HG03520 (cell line): Measurements from ENCODE around the gene AGPAT3.

ENCODE experiments used
- ATAC-seq: cut with Tn5 transposase; IDR thresholded peaks from one replicate; pipeline ENCODE4 v1.9.1; 2021; ENCODE audit warnings: mild to moderate bottlenecking, moderate library complexity; ENCODE audit not compliant: unreplicated experiment

The AGPAT3 gene

DNA sequence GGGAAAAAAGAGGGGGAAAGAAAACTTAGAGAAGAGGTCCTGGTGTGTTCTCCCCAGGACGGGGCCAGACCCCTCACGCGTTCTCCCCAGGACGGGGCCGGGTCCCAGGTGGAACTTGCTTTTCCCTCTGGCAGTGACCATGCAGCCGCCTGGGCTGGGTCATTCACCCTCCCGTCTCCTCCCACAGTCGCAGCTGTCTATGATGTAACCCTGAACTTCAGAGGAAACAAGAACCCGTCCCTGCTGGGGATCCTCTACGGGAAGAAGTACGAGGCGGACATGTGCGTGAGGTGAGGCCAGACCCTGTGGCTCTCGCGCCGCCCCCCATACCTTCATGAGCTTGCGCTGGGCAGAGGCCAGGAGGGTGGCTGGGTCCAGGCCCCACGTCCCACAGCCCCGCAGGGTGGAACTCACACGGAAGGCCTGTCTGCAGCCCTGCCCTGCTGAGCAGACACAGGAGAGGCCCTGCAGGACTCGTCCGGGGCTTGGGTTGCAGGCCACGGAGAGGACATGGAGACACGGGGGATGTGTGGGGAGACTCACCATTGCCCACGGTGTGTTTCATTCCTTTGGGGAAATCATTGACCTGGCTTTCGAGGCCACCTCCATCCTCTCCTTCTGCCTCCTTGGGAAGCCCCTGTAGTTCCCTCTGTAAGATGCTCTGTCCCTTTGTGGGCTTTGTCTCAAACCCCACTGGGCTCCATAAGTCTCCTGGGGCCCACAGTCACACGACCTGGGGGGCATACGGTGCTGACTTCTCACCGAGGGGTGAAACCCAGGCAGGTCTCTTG lies 106.4 kb downstream of the AGPAT3 start:
- ATAC-seq = no peak

DNA sequence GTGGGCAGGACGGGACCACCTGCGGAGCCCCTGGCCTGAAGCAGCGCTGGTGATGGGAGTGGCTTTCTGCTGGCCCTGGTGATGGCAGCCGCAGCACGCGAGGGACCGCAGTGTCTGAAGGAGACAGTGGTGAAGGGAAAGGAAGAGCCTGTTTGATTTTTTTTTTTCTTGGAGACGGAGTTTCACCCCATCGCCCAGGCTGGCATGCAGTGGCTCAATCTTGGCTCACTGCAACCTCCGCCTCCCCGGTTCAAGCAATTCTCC lies 106.9 kb downstream of the AGPAT3 start:
- ATAC-seq = no peak

DNA sequence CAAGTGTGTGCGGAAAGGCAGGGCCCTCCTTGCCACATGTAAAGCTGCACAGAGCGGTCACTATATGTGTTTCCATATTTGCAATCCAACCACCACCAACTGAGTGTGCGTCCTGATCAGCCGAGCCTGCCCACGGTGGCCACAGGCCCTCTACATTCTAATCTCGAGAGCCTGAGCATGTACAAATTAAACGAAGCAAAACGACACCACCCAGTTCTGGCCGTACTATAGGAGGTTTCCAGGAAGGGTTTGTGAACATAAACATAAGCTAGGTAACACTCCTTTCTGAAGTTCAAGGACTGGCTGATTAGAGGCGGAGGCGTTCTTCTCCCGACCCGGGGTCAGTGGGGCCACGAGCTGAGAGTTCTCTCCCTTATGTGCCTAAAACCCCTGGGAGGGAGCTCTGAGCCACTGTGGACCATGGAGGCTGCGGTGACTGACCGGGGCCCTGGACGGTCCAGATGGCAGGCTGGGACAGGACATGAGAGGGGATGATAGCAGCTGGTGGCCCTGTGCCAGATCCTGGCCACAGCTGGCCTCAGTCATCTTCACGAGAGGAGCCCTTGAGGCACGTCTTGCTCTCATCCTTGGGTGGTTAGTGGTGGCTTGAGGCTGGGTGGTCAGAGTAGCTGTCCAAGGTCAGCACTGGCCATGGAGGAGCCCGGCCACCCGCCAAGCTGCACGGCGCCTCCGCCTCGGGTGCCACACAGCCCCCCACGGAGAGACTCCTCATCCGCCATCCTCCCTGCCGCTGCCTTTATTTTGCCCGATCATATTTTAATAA lies 108.0 kb downstream of the AGPAT3 start:
- no peak for ATAC-seq

DNA sequence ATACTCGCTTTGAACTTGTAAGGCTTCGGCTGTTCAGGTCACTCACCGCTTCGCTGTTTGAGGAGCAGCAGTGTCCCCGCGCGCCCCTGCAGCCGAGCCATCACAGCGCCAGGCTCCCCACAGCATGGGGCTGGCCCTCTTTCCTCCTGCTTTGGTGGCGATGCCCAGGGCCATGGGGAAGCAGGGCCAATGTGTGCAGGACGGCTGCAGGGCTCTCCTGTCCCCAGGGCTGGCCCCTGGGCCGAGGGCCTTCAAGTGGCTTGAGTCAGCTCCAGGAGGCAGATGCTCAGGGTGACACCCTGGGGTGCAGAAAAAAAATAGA lies 108.6 kb downstream of the AGPAT3 start:
- ATAC-seq = no peak

DNA sequence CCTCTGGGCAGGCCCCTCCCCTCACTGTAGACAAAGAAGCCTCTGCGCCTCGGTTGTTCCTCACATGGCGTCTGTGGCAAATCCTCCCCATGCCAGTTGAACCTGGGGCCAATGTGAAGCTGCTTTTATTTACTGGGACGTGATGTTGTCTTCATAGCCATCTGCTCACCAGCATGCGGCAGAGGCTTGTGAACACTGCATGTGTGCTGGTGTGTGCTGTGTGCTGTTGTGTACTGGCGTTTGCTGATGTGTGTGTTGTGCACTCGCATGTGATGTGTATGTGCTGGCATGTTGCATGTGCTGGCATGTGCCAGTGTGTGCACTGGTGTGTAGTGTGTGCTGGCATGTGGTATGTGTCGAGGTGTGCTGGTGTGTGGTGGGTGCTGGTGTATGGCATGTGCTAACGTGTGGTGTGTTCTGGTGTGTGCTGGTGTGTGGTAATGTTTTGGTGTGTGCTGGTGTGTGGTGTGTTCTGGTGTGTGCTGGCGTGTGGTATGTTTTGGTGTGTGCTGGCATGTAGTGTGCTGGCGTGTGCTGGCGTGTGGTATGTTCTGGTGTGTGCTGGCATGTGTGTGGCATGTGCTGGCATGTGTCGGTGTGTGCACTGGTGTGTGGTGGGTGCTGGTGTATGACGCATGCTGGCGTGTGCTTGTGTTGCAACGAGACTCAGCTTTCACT lies 109.9 kb downstream of the AGPAT3 start:
- ATAC-seq = no peak

DNA sequence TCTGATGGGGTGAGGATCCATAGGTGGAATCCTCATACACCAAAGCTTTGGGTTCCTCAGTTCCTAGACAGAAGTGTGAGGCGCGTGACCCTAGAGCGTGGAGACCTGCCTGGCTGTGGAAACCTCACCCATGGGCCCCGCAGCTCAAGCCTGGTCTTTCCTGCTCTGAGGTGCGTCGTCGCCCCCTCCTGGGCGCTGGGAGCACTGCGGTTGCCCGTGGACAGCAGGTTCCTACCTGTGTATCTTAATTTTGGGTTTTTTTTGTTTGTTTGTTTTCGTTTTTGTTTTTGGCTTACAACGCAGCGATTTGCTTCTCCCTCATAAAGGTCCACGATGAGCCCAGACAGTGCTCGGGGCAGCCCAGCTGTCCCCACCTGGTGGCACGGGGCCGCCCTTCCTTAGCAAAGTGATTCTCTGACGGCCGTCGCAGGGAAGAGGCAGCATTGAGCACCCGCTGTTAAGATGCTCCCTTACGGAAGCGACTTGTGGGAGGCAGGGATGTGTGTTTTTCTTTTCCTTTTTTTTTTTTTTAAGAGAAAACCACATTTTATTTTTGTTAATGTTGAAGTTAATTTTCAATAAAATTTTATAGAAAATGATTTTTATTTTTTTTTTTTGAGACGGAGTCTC lies 110.6 kb downstream of the AGPAT3 start:
- no peak for ATAC-seq

DNA sequence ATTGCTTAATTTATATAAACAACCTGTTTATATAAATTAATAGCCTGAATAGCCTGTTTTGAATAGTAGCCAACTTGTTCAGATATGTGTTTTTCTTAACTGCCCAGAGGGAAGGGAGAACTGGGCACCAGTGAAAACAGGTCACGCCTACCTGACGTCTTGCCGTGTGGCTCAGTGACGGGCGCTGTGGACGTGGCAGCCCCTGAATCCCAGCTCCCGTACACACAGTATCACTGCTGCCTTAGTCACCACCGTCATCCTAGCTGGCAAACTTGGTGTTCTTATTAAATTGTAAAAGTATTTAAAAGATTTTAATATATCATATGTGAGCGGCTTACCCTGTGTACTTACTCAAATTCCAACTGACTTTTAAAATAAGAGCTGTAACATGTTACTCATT lies 111.6 kb downstream of the AGPAT3 start:
- ATAC-seq = no peak

DNA sequence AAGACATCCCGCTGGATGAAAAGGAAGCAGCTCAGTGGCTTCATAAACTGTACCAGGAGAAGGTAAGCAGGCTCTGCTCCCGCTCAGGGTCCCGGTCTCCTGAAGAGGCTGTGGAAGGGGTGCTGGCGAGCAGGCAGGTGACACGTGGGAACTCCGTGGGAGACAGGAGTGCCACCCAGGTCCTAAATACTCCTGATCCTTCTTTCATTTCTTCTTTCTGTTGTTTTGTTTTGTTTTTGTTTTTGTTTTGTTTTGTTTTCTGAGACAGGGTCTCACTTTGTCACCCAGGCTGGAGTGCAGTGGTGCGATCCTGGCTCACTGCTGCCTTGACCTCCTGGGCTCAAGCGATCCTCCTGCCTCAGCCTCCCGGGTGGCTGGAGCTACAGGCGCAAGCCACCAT lies 113.0 kb downstream of the AGPAT3 start:
- ATAC-seq = no peak

DNA sequence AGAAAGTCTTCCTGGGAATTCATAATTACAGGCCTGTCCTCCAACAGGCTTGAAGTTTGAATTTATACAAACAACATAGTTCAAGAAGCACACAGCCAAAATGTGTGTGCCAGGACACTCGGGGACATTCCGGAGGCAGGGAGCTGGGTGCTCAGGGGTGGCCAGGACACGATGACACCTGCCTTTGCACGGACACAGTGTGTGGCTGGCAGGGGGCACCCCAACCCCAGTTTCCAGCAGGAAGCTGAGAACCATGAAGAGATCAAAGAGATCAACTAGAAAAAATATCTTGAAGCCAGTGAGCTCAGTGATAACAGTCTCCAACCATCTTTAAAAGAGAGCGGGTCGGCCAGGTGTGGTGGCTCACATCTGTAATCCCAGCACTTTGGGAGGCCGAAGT lies 114.6 kb downstream of the AGPAT3 start:
- no peak for ATAC-seq

DNA sequence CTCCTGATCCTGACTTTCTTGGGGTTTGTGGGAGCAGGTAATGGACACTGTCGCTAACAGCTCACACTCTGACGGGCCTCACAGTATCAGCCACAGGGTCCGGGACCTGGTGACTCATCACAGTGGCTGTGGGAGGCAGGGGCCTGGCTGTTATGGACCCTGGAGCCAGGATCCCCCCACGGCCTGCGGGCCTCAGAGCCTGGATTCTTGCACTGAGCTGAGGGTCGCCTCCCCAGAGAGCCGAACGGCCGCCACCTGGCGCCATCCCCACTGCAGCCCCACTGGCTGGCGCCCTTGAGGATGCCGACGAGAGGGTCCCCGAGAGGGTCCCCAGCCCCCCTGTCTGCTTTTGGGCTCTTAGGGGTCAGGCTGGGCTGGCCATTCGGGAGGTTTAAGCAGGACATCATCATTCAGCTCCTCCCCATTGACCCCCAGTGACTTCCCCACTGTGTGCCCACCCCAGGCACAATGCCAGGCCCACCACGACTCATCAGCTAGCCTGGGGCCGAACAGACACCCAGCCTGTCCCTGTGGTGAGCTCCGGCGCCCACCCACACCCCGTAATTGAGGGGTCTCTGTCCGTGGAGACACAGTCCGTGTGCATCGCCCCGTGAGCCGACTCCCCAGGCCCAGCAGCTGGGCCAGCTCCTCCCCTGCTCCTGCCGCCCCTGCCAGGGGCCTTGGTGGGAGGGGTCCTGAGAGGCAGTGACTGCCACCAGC lies 116.3 kb downstream of the AGPAT3 start:
- ATAC-seq = no peak

DNA sequence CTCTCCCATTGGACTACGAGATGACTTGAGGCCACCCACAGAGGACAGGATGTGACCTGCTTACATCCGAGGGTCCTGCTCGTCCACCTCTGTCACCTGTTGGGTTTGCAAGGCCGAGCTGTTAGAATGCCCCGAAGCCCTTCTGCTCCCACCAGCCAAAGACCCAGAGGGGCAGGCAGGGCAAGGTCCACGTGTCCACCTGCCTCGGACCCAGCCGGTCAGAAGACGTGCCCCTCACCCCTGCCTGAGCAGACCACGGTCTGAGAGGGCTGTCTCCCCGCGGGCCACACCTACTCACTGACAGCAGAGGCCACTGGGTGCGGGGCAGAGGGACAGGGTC lies 116.8 kb downstream of the AGPAT3 start:
- ATAC-seq = no peak

DNA sequence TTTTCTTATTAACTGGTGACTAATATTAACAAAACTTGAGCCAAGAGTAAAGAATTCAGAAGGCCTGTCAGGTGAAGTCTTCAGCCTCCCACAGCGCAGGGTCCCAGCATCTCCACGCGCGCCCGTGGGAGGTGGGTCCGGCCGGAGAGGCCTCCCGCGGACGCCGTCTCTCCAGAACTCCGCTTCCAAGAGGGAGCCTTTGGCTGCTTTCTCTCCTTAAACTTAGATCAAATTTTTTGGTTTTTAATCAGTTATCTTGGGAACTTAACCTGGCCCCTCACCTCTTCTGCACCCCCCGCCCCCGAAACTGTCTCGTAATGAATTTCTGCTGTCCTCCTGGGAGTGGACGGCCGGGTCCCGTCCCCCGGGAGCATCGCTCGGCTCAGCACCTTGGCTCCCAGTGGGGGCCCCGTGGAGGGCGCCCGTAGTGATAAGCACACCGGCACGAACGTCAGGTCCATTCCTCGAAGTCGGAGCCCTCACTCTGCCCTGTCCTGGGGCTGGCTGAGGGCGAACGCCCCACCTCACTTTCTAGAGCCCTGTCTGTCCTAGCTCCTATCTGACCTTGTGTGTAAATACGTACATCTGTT lies 117.6 kb downstream of the AGPAT3 start:
- ATAC-seq = no peak

DNA sequence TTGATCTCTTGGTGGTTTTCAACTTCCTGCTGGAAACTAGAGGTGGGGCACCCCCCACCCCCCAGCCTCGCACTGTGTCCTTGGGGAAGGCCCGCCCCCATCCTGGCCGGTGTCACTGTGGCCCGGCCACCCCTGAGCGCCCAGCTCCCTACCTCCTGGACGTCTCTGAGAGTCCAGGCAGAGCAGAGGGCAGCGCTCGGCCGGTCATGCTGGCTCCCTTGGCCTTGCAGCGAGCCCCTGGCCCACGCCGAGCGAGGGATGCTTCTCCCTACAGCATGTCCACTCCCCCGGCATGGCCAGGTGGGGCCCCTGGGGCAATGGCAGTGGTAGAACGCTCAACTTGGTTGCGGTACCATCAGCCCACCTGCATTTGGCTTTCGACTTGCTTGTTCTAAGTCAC lies 118.4 kb downstream of the AGPAT3 start:
- ATAC-seq = no peak

DNA sequence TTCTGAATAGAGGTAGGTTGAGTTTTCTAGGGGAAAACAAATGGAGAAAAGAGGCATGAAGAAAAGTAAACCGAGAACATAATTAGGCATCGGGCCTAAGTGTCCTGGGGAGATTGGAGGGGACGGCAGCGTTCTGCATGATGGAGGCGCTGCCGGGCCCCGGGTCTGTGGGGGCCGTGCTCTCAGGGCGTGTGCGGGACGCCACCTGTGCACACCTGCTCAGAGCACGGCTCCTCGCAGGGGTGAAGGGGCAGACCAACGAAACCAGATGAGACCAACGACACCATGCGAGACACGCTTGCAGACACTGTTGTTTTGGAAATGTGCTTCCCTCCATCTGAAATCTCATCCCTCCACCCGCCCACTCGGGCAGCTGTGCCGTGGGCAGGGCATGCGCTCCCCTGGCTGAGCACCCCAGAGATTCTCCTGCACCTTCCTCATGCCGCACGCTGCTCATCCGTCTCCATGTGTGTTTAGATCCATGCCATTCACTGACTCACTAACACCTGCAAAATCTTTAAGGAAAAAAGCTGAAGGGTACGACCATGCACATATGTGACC lies 118.9 kb downstream of the AGPAT3 start:
- ATAC-seq = no peak

DNA sequence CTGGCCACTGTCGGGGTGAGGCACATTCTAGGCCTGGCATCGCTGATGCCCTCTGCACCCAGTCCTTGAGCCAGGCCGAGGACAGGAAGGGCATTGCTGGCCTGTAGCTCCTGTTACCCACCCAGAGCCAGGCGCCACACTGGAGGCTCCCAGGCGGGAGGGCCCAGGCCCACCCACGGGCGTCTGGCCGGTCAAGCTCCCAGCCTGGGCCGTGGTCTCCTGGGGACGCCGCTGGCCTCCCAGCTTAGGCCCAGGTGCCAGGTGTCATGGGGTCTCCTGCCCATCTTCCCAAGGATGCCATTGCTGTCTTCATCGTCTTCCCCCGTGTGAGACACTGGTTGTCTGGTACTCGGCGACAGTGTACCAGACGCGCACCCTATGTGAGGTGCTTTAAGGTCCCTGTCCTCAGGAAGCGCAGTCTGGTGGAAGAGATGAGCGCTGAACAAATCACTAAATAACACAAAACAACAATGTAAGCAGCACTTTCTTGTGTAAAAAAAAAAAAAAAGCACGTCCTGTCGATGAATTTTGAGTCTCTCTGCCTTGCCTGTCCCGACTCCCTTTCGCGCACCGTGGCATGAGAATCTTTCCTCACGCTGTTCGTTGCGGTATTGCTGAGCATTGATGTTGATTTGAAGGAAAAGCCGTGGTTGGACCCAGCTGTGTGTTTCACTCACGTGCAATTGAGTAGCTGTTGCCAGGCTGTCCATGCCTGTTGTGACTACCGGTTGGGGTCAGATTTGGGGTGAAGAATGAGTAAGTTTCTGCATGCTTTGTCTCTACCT lies 120.1 kb downstream of the AGPAT3 start:
- ATAC-seq = no peak

DNA sequence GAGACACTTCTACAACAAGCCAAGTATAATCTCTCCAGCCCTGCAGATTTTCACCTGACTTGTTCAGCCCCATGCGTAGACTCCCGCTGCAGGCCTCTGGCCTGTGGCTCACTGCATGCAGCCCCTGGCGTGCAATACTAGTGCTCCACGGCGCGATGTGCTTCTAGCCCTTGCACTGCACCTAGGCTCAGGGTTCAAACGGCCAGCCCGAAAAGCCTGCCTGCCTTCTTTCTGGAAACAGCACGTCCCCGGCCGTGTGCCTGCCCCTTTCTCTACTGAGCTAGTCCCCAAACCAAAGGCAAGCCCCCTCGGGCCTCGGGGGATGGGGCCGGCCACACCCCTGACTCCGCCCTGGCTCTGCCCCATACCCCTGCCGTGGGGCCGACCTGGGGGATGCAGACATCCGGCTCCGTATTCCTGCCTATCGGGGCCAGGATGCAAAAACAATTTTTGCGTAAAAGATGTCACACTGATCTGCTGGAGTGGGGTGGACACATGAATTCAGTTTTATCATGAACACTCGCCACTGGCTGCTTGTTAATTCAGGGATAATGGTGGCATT lies 120.7 kb downstream of the AGPAT3 start:
- ATAC-seq = no peak

DNA sequence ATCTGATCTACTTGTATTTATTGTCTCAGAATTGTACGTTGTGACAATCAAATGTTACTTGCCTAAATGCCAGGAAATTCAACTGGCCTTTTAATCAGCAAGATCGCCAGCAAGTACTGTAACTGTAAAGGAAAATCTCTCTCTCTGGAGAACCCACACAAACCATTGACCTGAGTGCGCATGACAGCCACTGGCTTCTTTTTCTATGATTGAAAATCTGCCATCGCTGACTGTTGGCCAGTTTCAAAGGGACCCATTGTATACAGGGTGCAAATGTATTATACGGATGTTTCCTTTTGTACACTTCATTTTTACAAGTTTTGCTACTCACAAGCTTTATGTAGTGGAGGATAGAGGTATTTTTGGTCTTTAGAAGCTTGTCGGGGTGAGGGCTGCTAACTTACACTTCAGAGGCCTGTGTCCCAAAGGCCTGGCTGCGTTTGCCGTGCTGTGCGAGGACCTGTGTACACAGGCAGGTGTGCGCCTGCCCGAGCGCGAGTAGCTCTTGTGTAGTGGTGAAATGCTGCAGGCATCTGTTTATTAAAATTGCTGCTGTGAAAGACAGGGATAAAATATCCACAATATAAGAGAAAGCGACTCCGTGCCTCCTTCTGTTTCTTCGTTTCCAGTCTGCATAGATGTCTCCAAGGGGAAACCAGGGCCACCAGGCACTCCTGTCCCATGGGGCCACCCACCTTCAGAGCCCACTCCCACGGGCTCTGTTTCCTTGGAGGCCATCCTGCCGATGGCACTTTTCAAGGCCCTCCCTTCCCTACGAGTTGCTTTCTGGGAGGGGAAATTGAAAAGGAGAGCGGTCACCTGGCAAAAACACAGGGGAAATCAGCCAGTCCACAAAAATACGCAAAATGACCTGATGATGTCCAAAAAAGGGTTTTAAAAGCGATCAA lies 121.8 kb downstream of the AGPAT3 start:
- no peak for ATAC-seq

DNA sequence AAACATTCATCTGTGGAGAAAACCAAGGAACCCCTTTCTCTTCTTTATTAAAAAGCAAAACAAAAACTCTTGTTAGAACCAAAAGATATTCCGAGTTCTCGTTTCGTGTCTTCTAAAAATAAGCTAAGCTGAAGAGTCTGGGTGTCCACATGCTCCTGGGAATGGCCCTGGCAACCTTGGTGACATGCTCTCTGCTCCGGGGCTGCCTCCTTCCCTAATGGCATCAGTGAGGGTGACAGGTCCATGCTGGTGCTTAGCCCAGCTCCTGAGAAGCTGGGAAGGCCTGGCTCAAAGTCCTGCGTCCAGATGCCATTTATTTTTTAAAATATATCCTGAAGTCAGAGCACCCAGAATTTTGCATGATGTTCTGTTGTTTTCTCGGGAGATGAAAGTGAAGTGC lies 122.5 kb downstream of the AGPAT3 start:
- ATAC-seq = no peak
